ENCODE results near the gene OR6B3. TPM values are rescaled to one million over a fixed set of nuclear protein-coding genes. Genes with fewer than 3 reads are reported as not detected.

Gene OR6B3
- total RNA-seq, 1 donor = not detected

- no peak for TF ChIP-seq CTCF (IDR thresholded peaks at IDR 0.05; ENCODE audit: insufficient read depth, low read depth, low read length)
- no peak for DNase-seq (ENCODE audit: low read depth)
- H3K4me3 ChIP-seq (ENCODE audit: low read depth, low read length) = no peak overlapping the region
Observed at GRCh38 chr2:240018071-240018750, 35.1 kb downstream of the OR6B3 start.

- no peak for TF ChIP-seq CTCF (IDR thresholded peaks at IDR 0.05; ENCODE audit: insufficient read depth, low read depth, low read length)
- DNase-seq (ENCODE audit: low read depth) = no peak
- H3K4me3 ChIP-seq (ENCODE audit: low read depth, low read length) = no peak overlapping the region
Observed at GRCh38 chr2:240014327-240014726, 39.0 kb downstream of the OR6B3 start.

- no peak overlapping the region for H3K4me3 ChIP-seq (ENCODE audit: low read depth, low read length)
- peak; percentile 13 for DNase-seq (ENCODE audit: low read depth)
- peak; percentile 37 for TF ChIP-seq CTCF (IDR thresholded peaks at IDR 0.05; ENCODE audit: insufficient read depth, low read depth, low read length)
Observed at GRCh38 chr2:240013343-240013742, 40.0 kb downstream of the OR6B3 start.

GRCh38 chr2:240002983-240003382, 50.3 kb downstream of the OR6B3 start:
- no peak for TF ChIP-seq CTCF (IDR thresholded peaks at IDR 0.05; ENCODE audit: insufficient read depth, low read depth, low read length)
- no peak overlapping the region for H3K4me3 ChIP-seq (ENCODE audit: low read depth, low read length)
- no peak for DNase-seq (ENCODE audit: low read depth)

GRCh38 chr2:240000671-240001070, 52.6 kb downstream of the OR6B3 start:
- no peak overlapping the region for H3K4me3 ChIP-seq (ENCODE audit: low read depth, low read length)
- DNase-seq (ENCODE audit: low read depth) = no peak
- no peak for TF ChIP-seq CTCF (IDR thresholded peaks at IDR 0.05; ENCODE audit: insufficient read depth, low read depth, low read length)

- H3K4me3 ChIP-seq (ENCODE audit: low read depth, low read length) = no peak overlapping the region
- no peak for DNase-seq (ENCODE audit: low read depth)
- TF ChIP-seq CTCF (IDR thresholded peaks at IDR 0.05; ENCODE audit: insufficient read depth, low read depth, low read length) = no peak
Observed at GRCh38 chr2:239997686-239998409, 55.5 kb downstream of the OR6B3 start.

Other genes with a start within 250 kb of the OR6B3 start
- gene NDUFA10, start 28.2 kb downstream of the OR6B3 start, total RNA-seq = 61.3 and 64.1 TPM in 2 replicates
- not detected in 2 replicates for gene OR6B2, start 23.1 kb downstream of the OR6B3 start, total RNA-seq
- gene COPS9, start 82.8 kb upstream of the OR6B3 start, total RNA-seq = 102 and 114 TPM in 2 replicates
- not detected in 2 replicates for gene OTOS, start 87.1 kb upstream of the OR6B3 start, total RNA-seq